Measurements from ENCODE around the gene PAQR4.

The PAQR4 gene

GRCh38 chr16:2983706-2984136 lies 14.6 kb downstream of the PAQR4 start (continued):
- TF ChIP-seq TCF7L2 (IDR thresholded peaks at IDR 0.05; ENCODE audit: borderline replicate concordance, low read depth, low read length) (no peak), SP2 (tag by site-specific recombination; IDR thresholded peaks at IDR 0.05) (no peak), ZNF792 (tag by site-specific recombination; IDR thresholded peaks at IDR 0.05) (0 out of 2 replicates have a peak, but pooled peaks have one; percentile 33), ZNF48 (tag by site-specific recombination; IDR thresholded peaks at IDR 0.05) (no peak), ZNF473 (tag by site-specific recombination; IDR thresholded peaks at IDR 0.05) (no peak), GLIS2 (tag by site-specific recombination; IDR thresholded peaks at IDR 0.05) (no peak), ZNF692 (tag by site-specific recombination; IDR thresholded peaks at IDR 0.05) (peak; percentile 82; the same call in 1 of the 2 replicates), ZNF23 (tag by site-specific recombination; IDR thresholded peaks at IDR 0.05; ENCODE audit: borderline replicate concordance) (no peak), HIC1 (tag by site-specific recombination; IDR thresholded peaks at IDR 0.05) (peak; percentile 27; the same call in 1 of the 2 replicates), SETDB1 (IDR thresholded peaks at IDR 0.05; ENCODE audit: insufficient read length, low read length) (no peak), ZNF449 (tag by site-specific recombination; IDR thresholded peaks at IDR 0.05) (no peak), WT1 (tag by site-specific recombination; IDR thresholded peaks at IDR 0.05) (no peak), ZSCAN23 (tag by site-specific recombination; IDR thresholded peaks at IDR 0.05) (no peak), ZNF146 (tag by site-specific recombination; IDR thresholded peaks at IDR 0.05) (no peak), ZNF707 (tag by site-specific recombination; IDR thresholded peaks at IDR 0.05) (no peak), ZNF645 (tag by site-specific recombination; IDR thresholded peaks at IDR 0.05) (no peak), GLIS1 (tag by site-specific recombination; IDR thresholded peaks at IDR 0.05) (0 out of 2 replicates have a peak, but pooled peaks have one; percentile 4), PATZ1 (tag by site-specific recombination; IDR thresholded peaks at IDR 0.05) (0 out of 2 replicates have a peak, but pooled peaks have one; percentile 20), ZNF341 (tag by site-specific recombination; IDR thresholded peaks at IDR 0.05; ENCODE audit: low read depth) (no peak), ZNF350 (tag by site-specific recombination; IDR thresholded peaks at IDR 0.05) (no peak), ZNF518A (tag by site-specific recombination; conservative IDR thresholded peaks at IDR 0.05; ENCODE audit: low read depth) (no peak), ZNF768 (tag by site-specific recombination; IDR thresholded peaks at IDR 0.05) (no peak)

Measured in HEK293 (cell line).